NB4 (cell line): Measurements from ENCODE around the gene WSB1.

Source experiments
- CTCF ChIP-seq: IDR thresholded peaks from one replicate; pipeline ENCODE4 v1.5.1; 2012; ENCODE audit warnings: low read depth, low read length
- MAX ChIP-seq: IDR thresholded peaks from 2 replicates; pipeline ENCODE4 v1.6.1; 2011; ENCODE audit warnings: low read depth, low read length
- MYC ChIP-seq: IDR thresholded peaks from 2 replicates; pipeline ENCODE4 v1.6.1; 2011; ENCODE audit warnings: low read depth, low read length
- POLR2A ChIP-seq: IDR thresholded peaks from 2 replicates; pipeline ENCODE4 v1.6.1; 2011; ENCODE audit warnings: mild to moderate bottlenecking; ENCODE audit not compliant: insufficient read length; ENCODE audit errors: extremely low read depth

- no peak for TF ChIP-seq CTCF
- no peak for TF ChIP-seq MYC
- no peak for TF ChIP-seq MAX
- TF ChIP-seq POLR2A = no peak
Measured at GRCh38 chr17:27315796-27316465, 22.0 kb downstream of the WSB1 start.
